Cardiac fibroblast (primary cell): ENCODE data around the gene RSPO3.
"Not testable (repeated sequence)": the region's sequence is repeated elsewhere in the genome, so short reads cannot be mapped to it uniquely, and the experiment has no call there.

Experiments used
- DNase-seq, 2 donors: peaks; one replicate each; pipeline versions ENCODE4 v3.0.0 to v3.0.0-alpha.2; 2010; ENCODE audit warnings: low read depth in 2 of 2
- H3K4me3 ChIP-seq, 2 donors: replicated peaks in 1 of 2; 1 replicate in 1 of 2; 2 replicates in 1 of 2; pipeline ENCODE4 v1.5.1; 2011; ENCODE audit warnings: low read depth in 2 of 2, low read length in 2 of 2, mild to moderate bottlenecking in 2 of 2, moderate library complexity in 1 of 2
- TF ChIP-seq, protein P1 (sequence below): IDR thresholded peaks from one replicate; pipeline ENCODE4 v1.5.1; 2011; ENCODE audit warnings: low read depth, mild to moderate bottlenecking, low read length, inconsistent platforms

RSPO3 gene

DNA sequence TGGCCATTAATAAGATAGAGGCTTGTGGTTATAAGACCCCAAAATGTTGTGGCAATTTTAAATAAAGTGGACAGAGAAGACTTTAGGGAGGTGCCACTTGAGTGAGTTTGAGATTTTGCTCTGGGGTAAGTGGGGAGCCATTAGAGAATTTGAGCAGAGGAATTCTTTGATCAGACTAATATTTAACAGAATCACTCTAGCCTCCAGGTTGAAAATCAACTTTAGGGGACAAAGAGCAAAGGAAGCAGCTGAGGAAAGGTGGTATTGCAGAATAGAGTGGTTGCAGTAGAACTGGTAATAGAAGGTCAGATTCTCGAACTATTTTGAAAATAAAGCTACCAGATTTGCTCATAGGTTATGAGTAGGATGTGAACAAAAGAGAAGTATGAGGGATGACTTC is 97.5 kb downstream of the RSPO3 start:
- no peak for DNase-seq
- TF ChIP-seq, protein P1, sequence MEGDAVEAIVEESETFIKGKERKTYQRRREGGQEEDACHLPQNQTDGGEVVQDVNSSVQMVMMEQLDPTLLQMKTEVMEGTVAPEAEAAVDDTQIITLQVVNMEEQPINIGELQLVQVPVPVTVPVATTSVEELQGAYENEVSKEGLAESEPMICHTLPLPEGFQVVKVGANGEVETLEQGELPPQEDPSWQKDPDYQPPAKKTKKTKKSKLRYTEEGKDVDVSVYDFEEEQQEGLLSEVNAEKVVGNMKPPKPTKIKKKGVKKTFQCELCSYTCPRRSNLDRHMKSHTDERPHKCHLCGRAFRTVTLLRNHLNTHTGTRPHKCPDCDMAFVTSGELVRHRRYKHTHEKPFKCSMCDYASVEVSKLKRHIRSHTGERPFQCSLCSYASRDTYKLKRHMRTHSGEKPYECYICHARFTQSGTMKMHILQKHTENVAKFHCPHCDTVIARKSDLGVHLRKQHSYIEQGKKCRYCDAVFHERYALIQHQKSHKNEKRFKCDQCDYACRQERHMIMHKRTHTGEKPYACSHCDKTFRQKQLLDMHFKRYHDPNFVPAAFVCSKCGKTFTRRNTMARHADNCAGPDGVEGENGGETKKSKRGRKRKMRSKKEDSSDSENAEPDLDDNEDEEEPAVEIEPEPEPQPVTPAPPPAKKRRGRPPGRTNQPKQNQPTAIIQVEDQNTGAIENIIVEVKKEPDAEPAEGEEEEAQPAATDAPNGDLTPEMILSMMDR: no peak

DNA sequence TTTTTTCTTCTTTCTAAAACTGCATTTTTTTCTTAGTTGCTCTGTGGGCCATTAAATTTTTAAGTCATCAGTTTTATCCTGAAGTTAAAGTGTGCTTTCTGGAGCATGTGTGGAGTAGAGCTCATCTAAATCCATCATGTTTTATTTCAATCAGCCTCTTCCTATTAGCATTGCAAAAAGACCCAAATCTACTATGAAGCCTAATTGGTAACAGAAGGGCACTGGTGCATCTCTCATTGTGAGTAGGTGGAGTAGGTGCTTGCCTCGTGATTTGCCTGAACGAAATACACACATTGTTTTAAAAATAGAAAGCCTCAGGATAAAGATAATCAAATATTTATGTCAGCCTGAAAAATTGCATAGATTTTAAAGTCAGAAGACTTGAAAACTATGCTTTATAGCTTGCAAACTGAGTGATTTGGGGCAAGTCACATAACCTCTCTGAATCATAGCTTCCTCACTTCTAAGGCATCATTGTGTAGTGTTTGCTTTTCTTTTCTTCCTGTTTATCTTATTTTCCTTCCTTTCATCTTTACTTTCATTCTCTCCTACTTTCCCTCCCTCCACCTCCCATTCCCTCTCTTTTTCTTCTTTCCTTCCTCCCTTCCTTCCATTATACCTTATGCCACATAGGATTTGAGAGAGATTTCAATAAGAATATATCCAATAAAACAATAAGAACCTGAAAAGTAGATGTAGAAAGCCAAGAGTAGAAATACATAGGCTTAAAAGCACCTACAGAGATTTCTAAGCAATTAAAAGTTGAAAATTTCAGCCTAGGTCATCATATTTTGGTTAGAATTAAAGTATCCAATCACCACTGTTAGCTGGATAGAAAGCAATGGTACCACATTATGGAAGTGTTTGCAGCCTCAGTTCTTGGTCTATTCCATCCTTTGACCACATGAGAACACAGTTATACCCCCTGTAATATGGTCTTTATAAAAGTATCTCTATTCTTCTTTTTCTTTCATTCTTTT is 98.6 kb downstream of the RSPO3 start:
- TF ChIP-seq, protein P1: no peak
- no peak for DNase-seq
- H3K4me3 ChIP-seq: no peak overlapping the region

More for the DNA sequence above, 97.5 kb downstream of the RSPO3 start:
- H3K4me3 ChIP-seq: no peak overlapping the region

- DNase-seq: no peak
- TF ChIP-seq, protein P1: no peak
- H3K4me3 ChIP-seq: no peak overlapping the region
These were observed 101.4 kb downstream of the RSPO3 start for GRCh38 chr6:127219869-127220268.

DNA sequence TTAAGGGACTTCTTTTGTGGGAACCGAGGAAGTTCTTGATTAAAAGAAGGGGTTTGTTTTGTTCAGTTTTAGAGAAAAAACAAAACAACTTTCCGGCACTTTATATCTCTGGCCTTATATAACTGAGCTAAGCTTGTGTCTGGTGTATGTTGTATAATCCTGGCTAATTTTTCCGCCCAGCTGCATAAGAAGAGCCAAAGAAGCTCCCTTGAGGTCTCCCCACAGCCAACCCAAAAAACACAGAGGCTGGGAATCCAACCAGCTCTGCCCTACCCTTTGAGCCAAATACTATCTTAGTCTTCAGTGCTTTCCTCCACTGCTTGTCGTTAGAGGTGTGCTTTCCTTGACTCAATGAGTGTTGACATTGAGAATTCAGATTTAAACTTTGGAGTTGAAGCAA is 102.7 kb downstream of the RSPO3 start:
- TF ChIP-seq, protein P1: no peak

DNA sequence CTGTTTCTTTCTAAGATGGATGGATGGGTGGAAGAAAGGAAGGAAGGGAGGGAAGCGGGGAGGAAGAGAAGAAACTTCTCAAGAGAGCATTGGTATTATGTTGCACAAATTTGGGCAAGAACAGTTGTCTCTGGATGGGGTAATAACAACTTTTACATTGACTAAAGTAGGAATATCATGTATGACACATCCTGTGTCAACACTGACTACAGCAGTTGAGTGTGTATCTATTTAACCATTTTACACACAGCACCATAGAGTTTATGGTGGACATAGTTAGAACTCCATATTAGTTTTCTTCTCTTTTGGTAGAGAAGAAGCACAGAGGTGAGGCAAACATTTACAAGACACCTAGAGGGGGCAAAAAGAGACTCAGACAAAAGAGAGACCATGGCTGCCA is 103.9 kb downstream of the RSPO3 start:
- DNase-seq: no peak
- no peak overlapping the region for H3K4me3 ChIP-seq
- TF ChIP-seq, protein P1: no peak

More for the DNA sequence above, 102.7 kb downstream of the RSPO3 start:
- no peak overlapping the region for H3K4me3 ChIP-seq
- DNase-seq: no peak

DNA sequence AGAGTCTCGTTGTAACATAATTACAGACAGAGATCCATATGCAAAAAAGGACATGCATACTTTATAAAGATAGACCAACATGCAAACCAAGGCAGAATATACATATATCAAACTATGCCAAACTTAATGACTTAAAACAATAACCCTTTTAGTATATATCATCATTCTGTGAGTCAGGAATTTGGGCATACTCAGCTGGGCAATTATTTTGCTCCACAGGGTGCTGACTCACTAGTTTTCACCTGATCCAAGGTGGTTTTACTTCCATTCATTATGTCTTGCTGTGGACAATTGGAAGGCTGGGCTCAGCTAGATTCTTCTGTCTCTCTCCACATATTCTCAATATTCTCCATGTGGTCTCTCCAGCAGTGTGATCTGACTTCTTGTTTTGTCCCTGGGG is 107.0 kb downstream of the RSPO3 start:
- no peak overlapping the region for H3K4me3 ChIP-seq
- DNase-seq: no peak
- TF ChIP-seq, protein P1: no peak

- H3K4me3 ChIP-seq, DNase-seq: not testable (repeated sequence)
These were observed 115.3 kb downstream of the RSPO3 start for GRCh38 chr6:127233819-127234218.
